ENCODE results near the gene CSMD2. TPM values are rescaled to one million over a fixed set of nuclear protein-coding genes. Genes with fewer than 3 reads are reported as not detected.

The CSMD2 gene
- total RNA-seq (2022; extraction: Qiagen RNA extraction): not detected in 5 replicates

GRCh38 chr1:34164771-34165391 lies at the start of gene CSMD2:
TSS of gene CSMD2 (minus strand) at chr1:34165230. CDS start at chr1:34165097, 133 bp downstream.

GRCh38 chr1:34176830-34177603 lies 12.0 kb upstream of the CSMD2 start, which contains the start of gene C1orf94:
TSS of gene C1orf94 (plus strand) at chr1:34176907. CDS start at chr1:34177790, 883 bp downstream.

GRCh38 chr1:33863779-33864178 lies 301.3 kb downstream of the CSMD2 start, which contains the start of gene HMGB4:
TSS of gene HMGB4 (plus strand) at chr1:33864079. CDS start at chr1:33864192, 113 bp downstream.

DNA sequence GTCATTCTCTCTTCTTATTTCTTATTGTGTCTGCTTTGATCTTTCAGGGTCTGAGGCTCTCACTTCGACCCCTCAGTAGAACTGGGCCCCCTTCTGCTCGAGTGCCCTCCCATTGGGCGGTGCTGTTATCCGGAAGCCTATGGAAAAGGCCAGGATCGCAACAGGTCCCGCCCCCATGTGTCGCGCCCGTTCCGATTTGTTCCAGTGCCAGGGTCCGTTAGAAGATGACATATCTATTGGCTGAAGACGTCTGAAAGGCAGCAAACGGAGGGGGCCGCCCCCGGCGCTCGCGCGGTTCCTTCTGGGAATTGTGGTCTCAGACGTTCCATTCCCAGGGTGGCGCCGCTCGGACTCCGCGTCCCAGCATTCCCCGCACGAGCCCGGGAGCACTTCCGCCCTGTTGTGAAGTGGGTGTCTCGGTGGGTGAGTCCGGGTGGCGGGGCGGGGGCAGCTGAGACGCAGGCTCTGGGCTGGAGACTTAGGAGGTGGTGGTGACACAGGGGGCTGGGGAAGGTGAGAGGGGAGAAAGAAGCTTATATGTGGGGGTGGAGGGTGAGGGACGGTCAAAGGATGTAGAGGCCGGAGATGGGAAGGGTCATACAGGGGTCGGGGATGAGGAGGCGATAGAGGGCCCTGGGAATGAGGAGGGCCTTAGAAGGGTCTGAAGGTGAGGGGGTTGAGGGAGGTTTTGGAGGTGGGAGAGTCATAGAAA lies 692.6 kb downstream of the CSMD2 start, which contains the start of gene ZSCAN20:
ZSCAN20 (plus strand) TSS at position 377 of the 712 bp plus-strand sequence. CDS start 6,644 bp downstream, outside the sequence.

Other genes starting within 250 kb of the CSMD2 start
- not detected in 5 replicates for gene C1orf94, start 11.7 kb upstream of the CSMD2 start, total RNA-seq (2022; extraction: Qiagen RNA extraction)

Data from A549 treated with Hydrocortisone at 1 μM for 4 hours (cell line).